ENCODE measurements around the gene KRT74.

Gene KRT74

DNA sequence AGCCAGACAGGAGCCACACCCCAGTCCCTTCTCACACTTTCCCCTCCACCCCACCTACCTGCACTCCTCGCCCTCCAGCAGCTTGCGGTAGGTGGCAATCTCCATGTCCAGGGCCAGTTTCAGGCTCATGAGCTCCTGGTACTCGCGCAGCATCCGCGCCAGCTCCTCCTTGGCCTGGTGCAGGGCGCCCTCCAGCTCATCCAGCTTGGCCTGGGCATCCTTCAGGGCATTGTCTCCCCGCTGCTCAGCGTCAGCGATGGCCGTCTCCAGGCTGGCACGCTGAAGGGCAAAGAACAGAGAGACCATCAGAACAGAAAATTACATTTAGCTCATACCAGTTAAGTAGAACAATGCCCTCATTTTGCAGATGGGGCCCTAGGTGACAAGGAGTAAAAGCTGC lies 5.5 kb downstream of the KRT74 start:
- DNase-seq, result no peak

DNA sequence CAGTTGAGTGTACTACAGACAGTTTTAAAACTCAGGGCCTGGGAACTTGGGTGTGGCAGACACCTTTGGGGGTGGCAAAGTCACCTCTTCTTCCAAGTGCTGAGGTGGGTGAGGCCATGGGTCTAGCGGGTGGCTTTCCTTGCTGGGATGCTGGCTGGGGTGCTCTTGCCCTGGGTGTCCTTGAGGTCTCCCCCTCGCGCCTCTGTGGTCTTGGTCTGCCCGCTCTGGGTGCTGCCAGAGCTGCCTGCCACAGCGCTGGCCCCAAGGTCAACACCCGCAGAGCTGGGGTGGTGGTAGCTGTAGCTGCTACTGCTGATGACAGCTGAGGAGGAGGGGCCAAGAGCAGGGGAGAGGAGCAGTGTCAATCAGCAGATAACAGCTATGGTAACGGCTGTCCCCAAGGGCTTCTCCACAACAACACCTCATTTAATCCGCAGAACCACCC lies 6.8 kb downstream of the KRT74 start:
- no peak for DNase-seq

DNA sequence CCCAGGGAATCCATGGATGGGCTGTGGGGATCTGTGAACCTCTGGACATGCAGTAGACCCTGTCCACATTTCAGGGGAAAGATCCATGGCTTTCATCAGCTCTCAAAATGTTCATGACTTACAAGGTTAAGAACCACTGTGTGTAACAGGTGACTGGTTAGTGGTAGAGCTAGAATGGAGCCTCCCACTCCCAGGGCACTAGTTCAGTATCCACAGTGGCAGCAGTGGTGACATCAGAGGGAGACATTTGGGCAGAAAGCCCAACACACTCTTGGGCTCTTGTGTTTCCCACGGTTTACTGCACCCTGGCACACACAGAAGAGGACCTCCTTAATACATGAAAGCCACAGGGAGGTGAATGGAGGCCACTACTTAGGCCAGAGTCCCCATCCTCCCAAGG lies 9.1 kb downstream of the KRT74 start:
- no peak for DNase-seq

DNA sequence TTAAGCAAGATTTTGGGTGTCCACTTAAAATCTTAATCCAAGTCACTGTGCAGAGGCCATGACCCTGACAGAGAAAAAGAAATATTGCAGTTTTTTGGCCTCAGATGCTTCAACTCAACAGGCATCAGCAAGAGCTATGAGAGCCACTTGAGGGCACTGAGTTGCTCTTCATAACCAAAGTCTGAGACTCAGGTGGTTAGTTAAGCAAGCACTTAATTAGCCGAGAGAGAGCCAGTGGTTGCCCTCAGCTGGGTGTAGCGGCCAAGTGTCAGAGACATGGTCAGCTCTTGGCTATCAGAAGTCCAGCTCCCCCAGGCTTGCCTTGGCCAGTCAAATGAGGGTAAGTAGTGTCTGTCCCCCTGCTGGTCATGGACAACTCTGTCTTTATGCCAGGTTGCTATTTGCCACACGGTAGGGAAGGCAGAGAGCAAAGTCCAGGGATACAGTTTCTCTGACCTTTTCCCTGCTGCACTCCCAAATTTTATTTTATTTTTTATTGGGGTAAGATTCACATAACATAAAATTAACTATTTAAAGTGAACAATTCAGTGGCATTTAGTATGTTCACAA lies 11.7 kb downstream of the KRT74 start:
- no peak for DNase-seq

DNA sequence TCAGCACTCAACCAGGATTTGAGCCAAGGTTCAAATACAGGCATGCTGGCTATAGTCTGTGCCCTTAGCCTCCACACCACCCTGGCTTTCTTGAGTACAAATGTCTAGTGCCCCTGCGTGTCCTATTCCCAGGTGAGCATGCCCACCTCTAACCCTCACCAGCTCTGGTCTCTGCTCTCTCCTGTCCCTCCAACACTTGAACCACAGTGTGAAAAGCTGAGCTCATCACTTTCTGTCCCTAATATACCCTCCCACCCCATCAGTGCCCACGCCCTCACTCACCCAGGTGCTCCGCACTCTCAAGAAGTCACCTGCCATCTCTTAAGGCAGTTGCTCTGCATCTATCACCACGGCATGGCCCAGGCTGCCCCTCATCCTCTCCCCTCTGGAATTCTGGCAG lies 13.7 kb downstream of the KRT74 start:
- no peak for DNase-seq

DNA sequence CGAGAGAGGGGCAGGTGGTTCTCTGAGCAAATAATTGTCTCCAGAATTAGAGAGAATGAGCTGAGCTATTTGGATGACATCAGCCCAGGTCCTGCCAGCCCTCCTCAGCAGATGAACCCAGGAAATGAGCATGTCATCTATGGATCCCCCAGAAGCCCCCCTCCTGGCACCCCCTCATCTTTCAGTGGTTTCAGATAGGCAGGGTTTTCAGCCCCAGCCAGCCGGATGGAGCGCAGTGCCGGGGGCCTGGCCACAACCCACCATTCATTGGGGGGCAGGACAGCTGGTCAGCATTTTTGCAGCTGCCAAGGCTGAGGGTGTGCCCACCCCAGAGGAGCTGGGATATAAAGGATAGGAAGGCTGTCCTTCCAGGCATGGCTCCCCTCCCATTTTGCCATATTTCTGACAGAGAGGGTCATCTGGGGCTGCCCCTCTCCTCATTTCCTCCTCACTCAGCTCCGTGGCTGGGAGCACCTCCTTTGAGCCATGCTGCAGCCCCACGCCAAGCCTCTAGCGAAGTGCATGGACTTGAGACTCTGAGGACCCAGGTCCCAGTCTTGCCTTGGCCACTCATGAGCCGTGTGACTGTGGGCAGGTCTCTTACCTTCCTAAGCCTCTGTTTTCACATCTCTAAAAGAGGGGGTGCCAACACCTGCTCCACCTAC lies 14.7 kb downstream of the KRT74 start:
- DNase-seq, result no peak

DNA sequence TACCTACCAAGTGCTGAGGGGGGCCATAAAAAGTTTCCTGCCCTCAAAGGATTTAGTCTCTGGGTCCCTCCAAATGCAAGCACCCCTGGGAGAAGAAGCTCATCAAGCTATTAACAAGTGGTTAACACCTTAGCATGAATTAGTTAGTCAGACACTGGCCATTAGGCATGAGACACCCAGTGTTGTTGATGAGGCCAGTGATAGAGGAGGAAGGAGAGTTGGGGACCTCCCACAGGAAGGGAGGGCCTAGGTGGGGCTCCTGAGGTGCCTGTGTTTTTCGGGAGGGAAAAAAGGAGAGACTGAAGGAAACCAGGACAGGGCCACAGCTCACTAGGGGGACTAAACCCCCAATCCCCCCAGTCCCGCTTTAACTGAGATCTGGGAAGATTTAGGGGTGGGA lies 16.2 kb downstream of the KRT74 start:
- no peak for DNase-seq

DNA sequence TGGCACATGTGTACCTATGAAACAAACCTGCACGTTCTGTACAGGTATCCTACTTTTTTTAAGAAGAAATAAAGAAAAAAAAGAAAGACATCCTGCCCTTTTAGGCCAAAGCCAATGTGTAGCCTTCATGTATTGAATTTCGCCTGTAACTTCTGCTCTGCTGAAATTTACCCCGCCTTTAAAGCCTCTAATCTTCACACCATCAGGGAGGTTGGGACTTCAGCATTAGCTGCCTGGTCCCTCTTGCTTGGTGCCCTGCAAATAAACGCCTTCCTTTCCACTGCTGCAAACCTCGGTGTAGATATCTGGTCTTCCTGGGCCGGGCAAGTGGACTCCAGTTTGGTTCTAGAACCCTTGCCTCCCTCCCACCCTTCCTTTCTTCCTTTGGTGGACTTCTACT lies 18.1 kb downstream of the KRT74 start:
- no peak for DNase-seq

DNA sequence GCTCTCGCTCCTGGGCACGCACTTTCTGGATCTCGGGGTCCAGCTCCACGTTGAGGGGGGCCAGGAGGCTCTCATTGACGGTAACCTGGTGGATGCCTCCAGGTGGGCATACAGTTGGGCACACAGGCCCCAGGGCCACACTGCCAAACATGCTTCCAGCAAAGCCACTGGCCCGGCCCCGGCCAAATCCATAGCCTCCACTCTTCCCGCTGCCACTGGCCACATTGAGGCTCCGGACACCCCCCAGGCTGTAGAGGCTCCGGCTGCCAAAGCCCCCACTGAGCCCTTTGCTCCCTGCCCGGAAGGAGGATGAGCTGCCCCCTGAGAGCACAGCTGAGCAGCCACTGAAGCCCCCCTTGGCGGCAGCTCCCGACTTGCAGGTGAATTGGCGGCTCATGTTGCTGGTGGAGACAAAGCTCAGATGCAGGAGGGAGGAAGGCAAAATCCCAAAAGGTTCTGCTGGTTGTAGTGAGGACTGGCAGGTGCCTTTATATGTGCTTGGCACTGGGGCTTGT lies 20.9 kb downstream of the KRT74 start, which contains the start of gene KRT71:
Gene KRT71, minus strand, starts transcription at position 465 of the 515 bp plus-strand sequence. Its CDS starts 68 bp downstream, at position 397.
- no peak for DNase-seq

DNA sequence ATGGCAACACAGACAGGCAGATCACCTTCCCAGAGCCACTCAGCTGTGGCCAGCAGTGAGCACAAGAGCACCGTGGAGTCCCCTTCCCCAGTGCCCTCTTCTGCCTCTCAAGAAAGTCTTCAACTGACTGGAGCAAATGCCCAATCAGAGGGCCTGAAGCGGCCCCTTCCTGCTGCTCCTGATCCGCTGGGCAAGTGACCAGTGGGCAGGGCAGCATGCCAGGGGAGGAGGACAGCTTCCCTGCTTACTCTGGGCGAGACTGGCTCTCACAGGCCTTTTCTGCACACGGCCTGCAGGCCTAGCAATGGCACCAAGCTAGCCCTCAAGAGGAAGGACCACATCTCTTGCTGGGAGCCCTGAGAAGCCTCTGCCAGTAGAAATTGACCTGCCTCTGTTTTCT lies 21.6 kb downstream of the KRT74 start:
- DNase-seq, result no peak

DNA sequence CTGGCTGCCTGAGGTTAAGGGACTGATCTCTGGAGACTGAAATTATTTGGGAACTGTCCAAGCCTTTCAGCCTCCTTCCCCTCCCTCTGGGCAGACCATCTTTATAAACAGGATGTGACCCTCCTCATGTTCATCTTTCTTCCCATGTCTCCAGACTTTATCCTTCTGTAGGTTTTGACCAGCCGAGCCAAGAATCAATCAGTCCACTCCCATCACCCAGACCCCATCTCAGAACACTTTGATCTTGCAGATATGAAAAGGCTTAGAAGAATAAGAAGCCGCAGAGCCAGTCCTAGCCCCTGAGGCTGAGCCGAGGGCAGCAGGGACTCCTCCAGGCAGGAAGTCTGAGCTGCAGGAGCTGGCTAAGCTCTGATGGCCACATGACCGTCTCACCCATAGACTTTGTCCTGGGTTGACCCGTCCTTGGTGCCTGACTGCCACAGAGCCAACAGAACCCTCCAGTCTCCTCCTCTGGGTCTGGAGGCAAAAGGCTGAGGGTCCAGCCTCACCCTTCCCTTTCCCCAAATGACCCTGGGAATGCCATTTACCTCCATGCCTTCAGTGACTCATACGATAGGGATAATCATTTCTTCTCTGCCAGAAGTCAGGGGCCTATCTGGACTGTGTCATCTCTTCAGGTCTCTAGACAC lies 22.3 kb downstream of the KRT74 start:
- DNase-seq, result no peak

DNA sequence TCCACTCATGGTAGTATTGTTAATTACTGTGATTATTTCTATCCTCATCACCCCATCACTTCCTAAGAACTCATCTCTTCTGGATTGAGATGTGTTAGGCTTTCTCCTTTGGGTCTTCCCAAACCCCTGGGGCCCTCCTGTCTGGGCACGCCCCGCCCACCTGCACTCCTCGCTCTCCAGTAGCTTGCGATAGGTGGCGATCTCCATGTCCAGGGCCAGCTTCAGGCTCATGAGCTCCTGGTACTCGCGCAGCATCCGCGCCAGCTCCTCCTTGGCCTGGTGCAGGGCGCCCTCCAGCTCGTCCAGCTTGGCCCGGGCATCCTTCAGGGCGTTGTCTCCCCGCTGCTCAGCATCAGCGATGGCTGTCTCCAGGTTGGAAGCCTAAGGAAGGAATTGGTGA lies 27.5 kb downstream of the KRT74 start:
- no peak for DNase-seq

DNA sequence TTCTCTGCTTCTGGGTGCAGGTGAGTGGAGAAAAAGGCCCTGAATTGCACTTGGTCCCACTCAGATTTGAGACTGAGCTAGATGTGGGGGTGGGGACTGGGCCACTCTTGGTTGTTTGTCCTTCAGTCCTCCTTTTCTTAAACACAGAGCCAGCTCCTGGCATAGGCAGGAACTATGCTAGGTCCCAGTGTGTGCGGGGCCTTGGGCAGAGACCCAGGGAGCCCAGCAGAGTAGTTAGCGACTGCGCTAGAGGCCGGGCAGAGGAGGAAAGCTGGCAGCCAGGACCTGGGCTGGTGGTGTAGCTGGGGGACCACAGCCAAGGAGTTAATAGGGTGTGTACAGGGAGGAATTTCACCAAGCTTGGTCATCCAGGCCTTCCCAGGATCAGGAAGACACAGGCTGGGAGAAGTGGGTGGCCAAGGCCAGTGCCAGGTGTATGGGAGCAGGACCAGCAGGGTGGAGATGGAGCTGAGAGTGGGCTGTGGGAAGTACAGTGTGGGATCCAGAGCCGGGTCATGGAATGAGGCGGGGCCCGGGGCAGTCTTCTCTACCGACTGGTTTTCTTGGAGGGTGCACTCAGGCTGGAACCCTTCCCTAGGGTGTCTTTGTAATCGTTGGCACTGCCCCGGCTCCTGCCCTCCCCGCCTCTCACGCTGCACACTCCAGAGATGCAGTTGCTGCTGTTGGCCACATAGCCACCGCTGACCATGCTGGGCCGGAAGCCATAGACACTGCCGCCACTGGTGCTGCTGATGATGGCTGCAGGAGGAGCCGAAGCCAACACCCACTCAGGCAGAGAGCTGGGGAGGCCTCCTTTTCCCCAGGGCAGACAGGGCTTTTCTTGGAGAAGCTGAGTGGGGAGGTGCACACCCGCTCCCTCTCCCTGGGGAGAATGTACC lies 29.4 kb downstream of the KRT74 start:
- no peak for DNase-seq

DNA sequence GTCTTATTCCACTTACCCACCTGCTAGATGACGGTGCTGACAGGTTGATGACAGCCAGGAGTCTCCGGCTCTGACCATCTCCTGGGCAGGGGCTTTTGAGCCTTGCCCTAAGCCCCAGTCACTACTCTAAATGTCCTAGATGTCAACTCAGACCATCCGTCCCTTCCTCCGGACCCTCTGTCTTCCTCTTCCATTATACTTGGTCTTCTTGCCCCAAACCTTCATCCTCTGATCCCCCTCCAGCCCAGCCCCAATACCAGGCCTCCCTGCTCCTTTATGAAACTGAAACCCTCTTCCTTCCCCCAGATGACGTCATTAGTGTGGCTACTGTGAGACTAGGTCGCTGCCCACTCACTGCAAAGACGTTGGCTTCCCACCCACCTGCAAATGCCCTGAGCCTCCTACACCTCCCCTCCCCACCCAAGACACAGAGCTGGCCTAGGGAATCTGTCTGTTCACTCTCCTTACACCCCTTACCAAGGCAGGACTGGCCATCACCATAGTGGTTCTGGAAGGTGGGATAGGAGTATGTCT lies 30.8 kb downstream of the KRT74 start:
- no peak for DNase-seq

DNA sequence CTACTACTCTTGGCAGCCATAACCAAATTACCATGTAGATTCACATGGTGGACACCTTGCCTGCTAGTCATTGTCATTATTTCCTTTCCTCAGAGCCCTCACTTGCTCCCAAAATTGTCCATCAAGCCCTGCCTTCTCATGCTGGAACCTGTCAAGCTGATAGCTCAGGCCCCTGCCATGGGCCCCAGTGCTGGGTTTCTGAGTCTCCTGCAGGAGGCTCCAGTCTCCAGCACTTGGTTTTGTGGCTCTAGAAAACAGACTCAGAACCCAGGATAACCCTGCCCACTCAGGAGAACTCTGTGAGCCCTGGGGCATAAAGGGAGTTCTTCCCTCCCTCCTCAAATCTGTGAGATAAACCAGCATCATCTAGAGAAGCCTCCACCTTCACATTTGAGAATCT lies 31.5 kb downstream of the KRT74 start:
- DNase-seq, result no peak

DNA sequence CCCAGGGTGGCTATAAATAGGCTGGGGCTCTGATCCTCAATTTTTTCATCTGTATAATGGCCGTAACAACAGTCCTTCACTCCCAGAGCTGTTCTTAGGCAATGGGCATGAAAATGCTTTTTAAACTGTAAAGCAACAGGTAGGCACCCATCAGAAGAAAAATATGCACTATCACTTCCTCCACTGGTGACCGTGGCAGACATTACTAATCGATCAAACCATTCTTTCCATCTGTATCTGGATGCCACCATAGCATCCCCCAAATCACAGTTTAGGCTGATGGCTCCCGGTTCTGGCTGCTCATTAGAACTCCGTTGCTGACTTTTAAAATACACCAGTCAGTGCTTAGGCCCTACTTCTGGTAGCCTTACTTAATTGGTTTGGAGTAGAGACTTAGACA lies 31.9 kb downstream of the KRT74 start:
- no peak for DNase-seq

DNA sequence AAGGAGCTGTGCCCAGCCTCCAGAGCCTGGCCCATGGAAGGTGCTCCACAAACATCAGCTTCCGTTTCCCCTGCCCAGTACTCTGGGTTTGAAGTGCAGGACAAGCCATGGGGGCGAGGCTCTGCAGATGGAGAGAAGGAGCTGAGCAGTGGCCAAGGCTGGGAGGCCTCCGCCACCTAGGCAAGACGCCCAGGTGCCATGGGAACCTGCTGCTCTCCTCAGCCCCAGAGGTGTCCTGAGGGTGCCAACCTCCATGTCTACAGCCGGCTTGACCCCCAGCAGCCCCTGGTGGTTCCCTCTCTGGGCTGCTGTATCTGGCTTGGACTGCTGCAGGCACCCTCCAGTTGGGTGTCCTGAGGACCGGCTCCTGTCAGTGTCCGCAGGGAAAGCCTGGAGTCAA lies 33.1 kb downstream of the KRT74 start:
- DNase-seq, result no peak

DNA sequence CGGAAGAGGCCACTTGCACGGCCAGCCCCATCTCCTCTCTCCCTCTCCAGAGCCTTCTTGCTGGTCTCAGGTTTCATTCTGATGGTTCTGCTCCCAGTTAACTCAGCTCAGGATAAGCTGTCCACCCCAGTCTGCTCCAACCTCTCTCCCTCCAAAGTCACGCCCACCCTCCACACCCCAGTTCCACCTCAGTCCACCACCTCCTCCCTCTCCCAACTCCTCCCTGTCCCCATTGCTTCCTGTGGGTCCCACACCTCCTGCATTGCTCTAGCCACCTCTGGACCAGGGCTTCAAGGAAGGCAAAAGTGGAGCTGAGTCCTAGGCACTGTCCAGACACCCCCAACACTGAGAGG lies 33.8 kb downstream of the KRT74 start:
- DNase-seq, result no peak

DNA sequence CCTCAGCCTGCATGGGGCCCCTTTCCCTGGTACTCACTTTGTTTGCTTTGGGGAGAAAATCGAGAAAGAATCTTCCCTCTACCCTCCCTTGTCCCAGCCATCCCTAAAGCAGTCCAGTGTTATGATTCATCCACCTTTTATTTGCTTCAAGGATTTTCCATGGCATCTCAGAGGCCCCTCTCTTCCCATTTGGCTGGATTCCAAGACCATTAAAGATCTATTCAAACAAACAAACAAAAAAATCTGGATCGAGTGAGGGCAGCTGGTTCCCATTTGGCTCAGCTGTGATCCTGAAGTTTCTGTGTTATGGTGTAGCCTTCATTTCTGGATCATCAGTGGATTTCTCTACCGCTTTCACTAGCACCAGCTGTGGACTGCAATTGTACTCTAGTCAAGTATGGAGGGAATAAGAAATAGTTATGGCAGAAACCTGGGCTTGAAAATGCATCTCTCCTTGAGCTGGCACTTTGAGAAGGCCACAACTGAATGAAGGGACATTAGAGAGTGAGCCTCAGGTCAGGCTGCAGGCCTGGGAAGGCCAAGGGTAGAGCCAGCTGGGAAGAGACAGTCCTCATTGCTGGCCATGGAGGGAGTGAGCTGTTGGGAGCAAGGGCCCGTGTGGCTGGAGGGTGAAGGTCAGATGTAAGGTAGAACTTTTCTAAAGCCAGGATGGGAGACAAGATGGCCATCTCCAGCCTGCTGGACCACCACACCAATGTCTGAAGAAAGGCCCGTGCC lies 34.4 kb downstream of the KRT74 start:
- no peak for DNase-seq

DNA sequence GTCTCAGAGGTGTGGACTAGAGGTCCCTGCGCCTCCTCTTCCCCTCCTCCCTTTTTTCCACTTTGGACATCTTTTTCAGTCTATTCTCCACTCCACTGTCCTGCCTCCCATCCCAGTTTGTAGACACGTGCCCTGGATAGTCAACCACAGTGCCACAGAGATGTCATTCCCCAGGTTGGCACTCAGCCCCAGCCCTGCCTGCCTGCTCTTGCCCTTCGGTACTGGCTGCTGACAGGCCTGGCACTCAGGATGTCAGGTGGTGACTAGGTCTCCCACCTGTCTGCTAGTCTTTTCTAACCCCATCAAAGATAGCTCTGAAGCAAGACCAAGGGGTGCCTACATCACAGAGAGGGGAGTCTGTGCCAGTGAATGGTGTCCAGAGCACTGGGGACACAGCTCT lies 36.5 kb downstream of the KRT74 start:
- no peak for DNase-seq

DNA sequence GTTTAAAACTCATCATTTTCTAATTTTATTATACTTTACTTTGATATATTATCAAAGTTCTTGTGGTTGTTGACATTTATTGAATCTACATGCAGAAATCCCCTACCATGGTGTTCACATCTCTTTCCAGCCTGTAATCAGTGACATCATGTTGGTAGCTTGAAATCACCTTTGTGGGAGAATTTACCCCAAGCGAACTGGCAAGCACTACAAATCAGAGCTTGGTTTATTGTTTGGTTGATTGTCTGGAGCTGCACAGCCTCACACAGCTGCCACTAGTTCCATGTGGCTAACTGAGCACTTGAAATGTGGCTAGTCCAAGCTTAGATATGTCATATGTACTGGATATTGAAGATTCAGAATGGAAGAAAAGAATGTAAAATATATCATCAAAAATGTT lies 38.1 kb downstream of the KRT74 start:
- DNase-seq, result no peak

DNA sequence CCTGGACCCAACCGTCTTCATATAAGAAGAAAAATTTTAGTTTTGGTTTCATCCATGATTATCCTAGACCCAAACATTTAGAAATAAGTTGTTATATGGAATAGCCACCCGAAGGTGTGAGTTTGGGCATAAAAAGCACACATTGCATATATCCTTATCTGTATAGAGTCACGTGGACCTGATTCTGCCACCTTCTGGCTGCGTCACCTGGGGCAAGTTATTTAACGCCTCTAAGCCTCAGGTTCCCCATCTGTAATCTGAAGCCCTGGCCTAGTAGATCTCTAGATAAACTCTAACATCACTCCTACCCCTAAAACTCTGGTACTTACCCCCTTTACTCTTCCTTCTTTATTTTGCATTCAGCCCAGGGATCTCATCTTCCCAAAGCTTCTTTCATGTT lies 39.2 kb downstream of the KRT74 start:
- DNase-seq, result no peak
